Measurements from ENCODE around the gene MPZL1.

- TF ChIP-seq CTCF (IDR thresholded peaks at IDR 0.05) (no peak), POLR2A (IDR thresholded peaks at IDR 0.05) (no peak)
These were observed 26.6 kb upstream of the MPZL1 start for GRCh38 chr1:167695147-167695546.
